ENCODE results near the gene MRPS7. TPM values are rescaled to one million over a fixed set of nuclear protein-coding genes. Genes with fewer than 3 reads are reported as not detected.

The MRPS7 gene
- polyA plus RNA-seq, 2 of the 4 experiments (the other 2 are of a cell fraction), result 144 to 163 TPM

- no peak for TF ChIP-seq ATOH8 (CRISPR knock-in tag; IDR thresholded peaks at IDR 0.05; ENCODE audit: low read depth)
Measured at GRCh38 chr17:75287221-75287620, 25.5 kb downstream of the MRPS7 start (continued).

- DNase-seq (ENCODE audit: low read depth in 1 of 2, low spot score in 1 of 2) (no peak), ATAC-seq (no peak), FAIRE-seq (no peak)
- H3K4me2 ChIP-seq, result peak overlapping the region; percentile 93
- TF ChIP-seq ZC3H11A (IDR thresholded peaks at IDR 0.05), result no peak
- no peak for TF ChIP-seq PHF8 (IDR thresholded peaks at IDR 0.05; ENCODE audit: borderline replicate concordance, low read depth)
- TF ChIP-seq NR3C1 (IDR thresholded peaks at IDR 0.05), result no peak
- no peak for TF ChIP-seq POLR2A (IDR thresholded peaks at IDR 0.05; ENCODE audit: low read length)
- TF ChIP-seq TFCP2L1 (CRISPR knock-in tag; IDR thresholded peaks at IDR 0.05), result no peak
- TF ChIP-seq CBX2 (IDR thresholded peaks at IDR 0.05; ENCODE audit: borderline replicate concordance, low read depth), result no peak
- TF ChIP-seq ZNF302 (CRISPR knock-in tag; IDR thresholded peaks at IDR 0.05), result no peak
- TF ChIP-seq RFX5 (IDR thresholded peaks at IDR 0.05), result no peak
- no peak for TF ChIP-seq TP53 (CRISPR knock-in tag; IDR thresholded peaks at IDR 0.05)
- TF ChIP-seq RNF2 (IDR thresholded peaks at IDR 0.05; ENCODE audit: borderline replicate concordance, low read depth), result no peak
- ChIA-PET POLR2A (interaction anchor here (1.3 to 2.7 kb wide), 6 partner anchors 10 to 276 kb away, joined by 3 to 81 read pairs (median 10); partner anchors contain the start of genes MIF4GD and MRPL58), CTCF (interaction anchor here (1.1 to 2.6 kb wide), 8 partner anchors 9 to 227 kb away, joined by 4 to 33 read pairs (median 6); partner anchors contain the start of gene MIF4GD)
- H3K27ac ChIP-seq, result peak overlapping the region; percentile 75 to 90
- H3K4me3 ChIP-seq, result peak overlapping the region; percentile 72
- peaks cover 12% of the 10 kb centered on the region for H3K4me1 ChIP-seq
- WGBS (ENCODE audit: missing lambda C conversion rate), result 24% methylated on average over 2 of the region's 2 CpGs
- H3K9me3 ChIP-seq, result no peaks in the 10 kb centered on the region
Measured at GRCh38 chr17:75288359-75288758, 26.7 kb downstream of the MRPS7 start.

- peak overlapping the region; percentile 93 for H3K4me2 ChIP-seq
- ChIA-PET CTCF (interaction anchor here (1.0 to 2.6 kb wide), 21 partner anchors 9 to 426 kb away, joined by 3 to 33 read pairs (median 4); partner anchors contain the start of genes GGA3, GRB2, MIF4GD and MRPS7), POLR2A (interaction anchor here (0.6 to 2.7 kb wide), 23 partner anchors 10 to 491 kb away, joined by 3 to 81 read pairs (median 5); partner anchors contain the start of genes GGA3, GRB2, LLGL2 and MIF4GD)
- no peak for FAIRE-seq
- no peak for TF ChIP-seq SMC3 (IDR thresholded peaks at IDR 0.05)
- TF ChIP-seq FOSL2 (IDR thresholded peaks at IDR 0.05), result no peak
- 0 out of 2 replicates have a peak, but pooled peaks have one; percentile 9 for TF ChIP-seq FOSL2 (CRISPR knock-in tag; IDR thresholded peaks at IDR 0.05)
- peak in 1 of 2 experiments; percentile 64 for DNase-seq (ENCODE audit: low read depth in 1 of 2, low spot score in 1 of 2)
- peak overlapping the region; percentile 72 for H3K4me3 ChIP-seq
- H3K9me3 ChIP-seq, result no peaks in the 10 kb centered on the region
- H3K27ac ChIP-seq, result peak overlapping the region; percentile 75 to 90
- H3K4me1 ChIP-seq, result peaks cover 12% of the 10 kb centered on the region
- peak; percentile 62 to 71 for ATAC-seq
- 4% methylated on average over 7 of the region's 14 CpGs for WGBS (ENCODE audit: missing lambda C conversion rate)
Measured at GRCh38 chr17:75288770-75289114, 27.1 kb downstream of the MRPS7 start.

- DNase-seq (ENCODE audit: low read depth in 1 of 2, low spot score in 1 of 2) (peak; percentile 100), ATAC-seq (peak; percentile 97 to 99), FAIRE-seq (peak; percentile 97)
- peak within 1 kb of the TSS; percentile 72 for H3K4me3 ChIP-seq
- peaks cover 12% of the 10 kb centered on the region for H3K4me1 ChIP-seq
- peak within 1 kb of the TSS; percentile 93 for H3K4me2 ChIP-seq
- no peaks in the 10 kb centered on the region for H3K9me3 ChIP-seq
- 2% methylated on average over 41 of the region's 65 CpGs for WGBS (ENCODE audit: missing lambda C conversion rate)
- CTCF ChIA-PET, result interaction anchor here (1.0 to 2.6 kb wide), 21 partner anchors 8 to 427 kb away, joined by 3 to 33 read pairs (median 4); partner anchors contain the start of genes GGA3, GRB2, MIF4GD and MRPS7
- POLR2A ChIA-PET, result interaction anchor here (0.5 to 2.7 kb wide), 26 partner anchors 8 to 491 kb away, joined by 3 to 81 read pairs (median 4); partner anchors contain the start of genes GGA3, GRB2, LLGL2 and MIF4GD
- H3K27ac ChIP-seq, result peak within 1 kb of the TSS; percentile 86 to 90
- TF ChIP-seq RFX5 (IDR thresholded peaks at IDR 0.05), result peak; percentile 73; the same call in 1 of the 2 replicates
- peak; percentile 39 for TF ChIP-seq CHD2 (IDR thresholded peaks at IDR 0.05; ENCODE audit: low read length, partially characterized antibody)
- TF ChIP-seq NFE2L2 (conservative IDR thresholded peaks at IDR 0.05; ENCODE audit: low read length), result no peak
- peak; percentile 15 to 22; a peak in 2 of 5 replicates for TF ChIP-seq RAD21 (conservative IDR thresholded peaks at IDR 0.05 in 1 of 2, IDR thresholded peaks at IDR 0.05 in 1 of 2)
- no peak for TF ChIP-seq MAZ (IDR thresholded peaks at IDR 0.05; ENCODE audit: borderline replicate concordance, low read depth, low read length)
- 0 out of 2 replicates have a peak, but pooled peaks have one; percentile 36 for TF ChIP-seq TFCP2L1 (CRISPR knock-in tag; IDR thresholded peaks at IDR 0.05)
- no peak for TF ChIP-seq KDM5A (IDR thresholded peaks at IDR 0.05)
- peak; percentile 19; the same call in 1 of the 2 replicates for TF ChIP-seq E2F6 (IDR thresholded peaks at IDR 0.05; ENCODE audit: borderline replicate concordance, low read depth)
- TF ChIP-seq MYC (IDR thresholded peaks at IDR 0.05; ENCODE audit: borderline replicate concordance, low read length), result 0 out of 2 replicates have a peak, but pooled peaks have one; percentile 14
- TF ChIP-seq GATA3 (IDR thresholded peaks at IDR 0.05; ENCODE audit: borderline replicate concordance), result 0 out of 2 replicates have a peak, but pooled peaks have one; percentile 20
- TF ChIP-seq ESRRA (IDR thresholded peaks at IDR 0.05; ENCODE audit: borderline replicate concordance, low read length), result peak; percentile 64
- peak; percentile 69; the same call in 1 of the 2 replicates for TF ChIP-seq HDAC2 (IDR thresholded peaks at IDR 0.05)
- peak; percentile 48; the same call in 1 of the 2 replicates for TF ChIP-seq USF2 (IDR thresholded peaks at IDR 0.05)
- peak; percentile 92 for TF ChIP-seq MAX (IDR thresholded peaks at IDR 0.05)
- no peak for TF ChIP-seq CHD4 (IDR thresholded peaks at IDR 0.05; ENCODE audit: borderline replicate concordance)
- peak; percentile 56 to 62; a peak in 4 of 5 replicates for TF ChIP-seq JUN (IDR thresholded peaks at IDR 0.05)
Measured at GRCh38 chr17:75289115-75289831, 27.6 kb downstream of the MRPS7 start, which contains the start of gene SLC25A19. Gene SLC25A19 (minus strand): TSS chr17:75289433. CDS start chr17:75286764, 2,669 bp downstream.
